ENCODE data around the gene TAS2R41. TPM values are rescaled to one million over a fixed set of nuclear protein-coding genes. Genes with fewer than 3 reads are reported as not detected.

The TAS2R41 gene
- total RNA-seq, 1 donor from 2014 or later = not detected

DNA sequence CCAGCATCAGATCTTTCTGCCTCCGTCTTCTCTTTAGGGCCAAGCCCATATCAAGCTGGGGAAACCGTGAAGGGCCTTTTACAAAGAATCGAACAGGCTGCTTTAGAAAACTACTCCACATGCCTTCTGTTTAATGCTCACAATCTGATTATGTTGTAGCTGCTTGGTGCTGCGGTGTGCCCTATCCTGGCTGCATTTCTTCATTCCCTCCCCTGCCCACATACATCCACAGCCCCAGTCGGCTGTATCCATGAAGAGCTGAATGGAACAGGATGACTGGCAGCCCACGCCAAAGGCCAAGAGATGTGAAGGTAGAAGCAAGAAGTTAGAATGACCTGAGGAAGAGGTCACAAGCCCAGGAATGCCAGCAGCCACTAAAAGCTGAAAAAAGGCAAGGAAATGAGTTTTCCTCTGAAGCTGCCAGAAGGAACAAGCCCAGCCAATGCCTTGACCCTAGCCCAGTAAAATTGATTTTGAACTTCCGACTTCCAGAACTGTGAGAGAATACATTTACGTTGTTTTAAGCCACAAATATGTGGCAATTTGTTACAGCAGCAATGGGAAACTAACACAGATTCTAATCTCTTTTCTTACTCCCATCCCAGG is 22.2 kb downstream of the TAS2R41 start:
- intact Hi-C loops (cut with DNase I) = no loop called here
- no peak for DNase-seq (ENCODE audit: low spot score in 2 of 2)
- Histone ChIP-seq H3K9me3 (no peaks in the 10 kb centered on the region), H3K4me1 (no peaks in the 10 kb centered on the region), H3K4me3 (no peak overlapping the region), H3K27ac (peak overlapping the region; percentile 33 to 40), H3K27me3 (no peaks in the 10 kb centered on the region), H3K36me3 (no peaks in the 10 kb centered on the region)
- TF ChIP-seq, protein P1, sequence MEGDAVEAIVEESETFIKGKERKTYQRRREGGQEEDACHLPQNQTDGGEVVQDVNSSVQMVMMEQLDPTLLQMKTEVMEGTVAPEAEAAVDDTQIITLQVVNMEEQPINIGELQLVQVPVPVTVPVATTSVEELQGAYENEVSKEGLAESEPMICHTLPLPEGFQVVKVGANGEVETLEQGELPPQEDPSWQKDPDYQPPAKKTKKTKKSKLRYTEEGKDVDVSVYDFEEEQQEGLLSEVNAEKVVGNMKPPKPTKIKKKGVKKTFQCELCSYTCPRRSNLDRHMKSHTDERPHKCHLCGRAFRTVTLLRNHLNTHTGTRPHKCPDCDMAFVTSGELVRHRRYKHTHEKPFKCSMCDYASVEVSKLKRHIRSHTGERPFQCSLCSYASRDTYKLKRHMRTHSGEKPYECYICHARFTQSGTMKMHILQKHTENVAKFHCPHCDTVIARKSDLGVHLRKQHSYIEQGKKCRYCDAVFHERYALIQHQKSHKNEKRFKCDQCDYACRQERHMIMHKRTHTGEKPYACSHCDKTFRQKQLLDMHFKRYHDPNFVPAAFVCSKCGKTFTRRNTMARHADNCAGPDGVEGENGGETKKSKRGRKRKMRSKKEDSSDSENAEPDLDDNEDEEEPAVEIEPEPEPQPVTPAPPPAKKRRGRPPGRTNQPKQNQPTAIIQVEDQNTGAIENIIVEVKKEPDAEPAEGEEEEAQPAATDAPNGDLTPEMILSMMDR (IDR thresholded peaks at IDR 0.05) = no peak

DNA sequence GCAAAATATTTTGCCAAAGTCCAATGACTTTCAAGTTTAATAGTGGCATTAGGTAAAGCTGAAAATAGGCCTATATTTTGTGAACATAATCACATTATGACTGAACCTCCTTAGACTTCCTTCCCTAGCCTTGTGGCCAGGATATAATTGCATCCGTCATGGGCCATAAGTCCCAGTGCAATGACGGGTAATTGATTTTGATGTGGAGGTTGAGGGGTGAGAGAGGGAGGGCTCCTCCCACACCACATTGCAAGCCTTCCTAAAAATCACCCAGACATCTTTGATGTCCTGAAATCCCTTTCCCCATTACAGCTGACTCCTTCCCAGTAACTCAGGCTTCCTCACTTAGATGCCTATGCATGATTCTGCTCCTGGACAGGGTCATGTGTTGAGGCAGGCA is 25.6 kb downstream of the TAS2R41 start:
- no peak overlapping the region for H3K27ac ChIP-seq
- TF ChIP-seq, protein P1 (IDR thresholded peaks at IDR 0.05) = no peak
- H3K27me3 ChIP-seq = no peaks in the 10 kb centered on the region
- no peaks in the 10 kb centered on the region for H3K36me3 ChIP-seq
- intact Hi-C loops (cut with DNase I) = no loop called here
- no peak overlapping the region for H3K4me3 ChIP-seq
- no peaks in the 10 kb centered on the region for H3K9me3 ChIP-seq
- no peaks in the 10 kb centered on the region for H3K4me1 ChIP-seq
- no peak for DNase-seq (ENCODE audit: low spot score in 2 of 2)

DNA sequence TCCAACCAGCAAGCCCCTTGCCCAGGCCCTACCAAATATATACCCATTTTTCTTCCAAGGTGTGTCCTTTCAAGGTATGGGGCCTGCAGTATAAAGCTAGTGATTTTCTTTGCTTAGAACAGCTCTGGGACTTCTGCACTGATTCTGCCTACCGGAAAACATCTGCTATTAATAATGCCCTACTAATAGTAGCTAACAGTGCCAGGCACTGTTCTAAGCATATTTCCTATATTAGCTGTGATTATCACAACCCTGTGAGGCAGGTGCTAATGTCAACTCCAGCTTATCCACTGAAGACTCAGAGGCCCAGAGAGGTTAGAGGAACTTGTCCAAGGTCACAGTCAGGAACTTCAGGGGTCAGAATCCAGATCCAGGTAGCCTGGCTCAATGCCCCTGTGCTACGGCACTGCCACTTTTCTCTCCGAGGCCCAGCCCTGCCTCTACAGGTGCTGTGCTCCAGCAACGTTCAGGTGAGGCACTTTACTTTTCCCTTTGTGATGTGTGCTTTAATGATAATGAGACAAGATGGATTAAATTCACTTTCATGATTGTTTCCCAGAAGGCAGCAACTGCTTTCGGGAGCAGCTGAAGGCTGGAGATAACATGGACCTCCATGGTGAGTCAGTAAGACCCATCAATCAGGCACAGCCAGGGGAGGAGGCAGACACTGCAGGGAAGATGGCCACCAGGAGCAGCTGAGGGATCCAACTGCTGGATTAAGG is 26.7 kb downstream of the TAS2R41 start:
- Histone ChIP-seq H3K4me1 (no peaks in the 10 kb centered on the region), H3K9me3 (no peaks in the 10 kb centered on the region), H3K27me3 (no peaks in the 10 kb centered on the region), H3K27ac (no peak overlapping the region), H3K4me3 (no peak overlapping the region), H3K36me3 (no peaks in the 10 kb centered on the region)
- TF ChIP-seq, protein P1 (IDR thresholded peaks at IDR 0.05) = no peak
- intact Hi-C loops (cut with DNase I) = no loop called here
- no peak for DNase-seq (ENCODE audit: low spot score in 2 of 2)

DNA sequence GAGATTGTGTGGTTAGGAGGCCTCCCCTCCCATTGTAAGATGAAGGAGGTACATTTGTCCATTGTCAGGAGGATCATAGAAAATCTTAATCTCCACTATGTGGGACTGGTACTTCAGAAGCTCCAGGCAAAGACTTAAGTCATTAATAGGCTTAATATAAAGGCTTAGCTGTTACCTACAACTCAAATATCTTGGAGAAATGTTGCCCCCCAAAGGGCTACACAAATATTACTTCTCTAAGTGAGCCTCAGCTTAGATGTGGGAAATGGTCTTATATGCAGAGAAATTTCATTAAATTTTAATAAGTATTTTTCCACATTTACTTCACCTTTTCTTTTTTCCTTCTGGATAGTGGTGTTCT is 27.2 kb downstream of the TAS2R41 start:
- no peaks in the 10 kb centered on the region for H3K9me3 ChIP-seq
- intact Hi-C loops (cut with DNase I) = no loop called here

DNA sequence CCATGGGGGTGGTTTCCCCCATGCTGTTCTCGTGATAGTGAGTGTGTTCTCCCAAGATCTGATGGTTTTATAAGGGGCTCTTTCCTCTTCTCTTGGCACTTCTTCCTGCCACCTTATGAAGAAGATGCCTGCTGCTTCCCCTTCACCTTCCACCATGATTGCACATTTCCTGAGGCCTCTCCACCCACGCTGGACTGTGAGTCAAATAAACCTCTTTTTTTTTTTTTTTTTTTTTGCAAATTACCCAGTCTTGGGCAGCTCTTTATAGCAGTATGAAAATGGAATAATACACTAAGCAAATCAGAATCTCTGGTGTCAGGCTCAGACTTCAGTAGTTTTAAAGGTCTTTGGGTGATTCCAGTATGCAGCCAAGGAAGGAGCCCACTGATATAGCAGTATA is 28.2 kb downstream of the TAS2R41 start:
- intact Hi-C loops (cut with DNase I) = no loop called here
- Histone ChIP-seq H3K36me3 (no peaks in the 10 kb centered on the region), H3K9me3 (no peaks in the 10 kb centered on the region), H3K27me3 (no peaks in the 10 kb centered on the region), H3K27ac (no peak overlapping the region), H3K4me1 (no peaks in the 10 kb centered on the region), H3K4me3 (no peak overlapping the region)
- TF ChIP-seq, protein P1 (IDR thresholded peaks at IDR 0.05) = no peak
- DNase-seq (ENCODE audit: low spot score in 2 of 2) = no peak

More for the DNA sequence above, 27.2 kb downstream of the TAS2R41 start:
- Histone ChIP-seq H3K4me1 (no peaks in the 10 kb centered on the region), H3K27me3 (no peaks in the 10 kb centered on the region), H3K4me3 (no peak overlapping the region), H3K36me3 (no peaks in the 10 kb centered on the region), H3K27ac (no peak overlapping the region)
- TF ChIP-seq, protein P1 (IDR thresholded peaks at IDR 0.05) = no peak
- DNase-seq (ENCODE audit: low spot score in 2 of 2) = no peak
